Endothelial cell of umbilical vein (primary cell): ENCODE results near the gene MYOF. TPM values are rescaled to one million over a fixed set of nuclear protein-coding genes. Genes with fewer than 3 reads are reported as not detected.

ENCODE experiments used
- BruUV-seq: library from RNA; stranded (reverse); fragments of 400-500 nt; replicated peaks from 2 replicates; lab custom pipeline; 2021; lab: Mats Ljungman, UMichigan
- CTCF ChIA-PET: fragments of 300-600, 350-600 bp; sonication (Branson Sonifier 250); formaldehyde crosslinking; loops from one replicate; lab custom pipeline; 2021; ENCODE audit warnings: antibody characterized with exemption, inconsistent platforms; lab: Charles Lee
- POLR2A ChIA-PET: fragments of 300-600, 350-600 bp; sonication (Branson Sonifier 250); formaldehyde crosslinking; loops from one replicate; lab custom pipeline; 2021; ENCODE audit warnings: antibody characterized with exemption, inconsistent platforms; lab: Charles Lee
- DNase-seq: peaks from one replicate; pipeline ENCODE4 v3.0.0-alpha.2; 2011; ENCODE audit warnings: low read depth, low spot score
- FAIRE-seq: peaks from 2 replicates; lab custom pipeline; 2011; peaks lifted over from hg19 to GRCh38; lab: Jason Lieb, UNC
- H2AFZ ChIP-seq: 2 replicates; pipeline ENCODE4 v1.6.0; 2012; ENCODE audit warnings: low read depth, low read length, control low read depth, inconsistent platforms
- H3K27ac ChIP-seq: 2 replicates; pipeline ENCODE4 v1.5.1; 2011; ENCODE audit warnings: low read depth, mild to moderate bottlenecking, control low read depth, low read length, moderate library complexity; ENCODE audit not compliant: insufficient read depth
- H3K27me3 ChIP-seq, 2 experiments: 2 replicates each; pipeline versions ENCODE4 v1.6.0 to v1.6.1; 2011; ENCODE audit warnings: low read length in 2 of 2, mixed read lengths in 1 of 2; ENCODE audit not compliant: control insufficient read depth in 2 of 2, insufficient read depth in 2 of 2
- H3K36me3 ChIP-seq, 2 experiments: 2 replicates in 1 of 2; 3 replicates in 1 of 2; pipeline ENCODE4 v1.5.1; 2011; ENCODE audit warnings: low read length in 2 of 2, mild to moderate bottlenecking in 1 of 2, moderate library complexity in 1 of 2; ENCODE audit not compliant: control insufficient read depth in 2 of 2, insufficient read depth in 2 of 2; ENCODE audit errors: extremely low read depth in 1 of 2
- H3K4me1 ChIP-seq: 3 replicates; pipeline ENCODE4 v1.5.1; 2011; ENCODE audit warnings: mild to moderate bottlenecking, low read length; ENCODE audit not compliant: control insufficient read depth, insufficient read depth; ENCODE audit errors: extremely low read depth
- H3K4me2 ChIP-seq: 2 replicates; pipeline ENCODE4 v1.6.1; 2011; ENCODE audit warnings: low read length, control low read depth, mixed read lengths; ENCODE audit not compliant: insufficient read depth
- H3K4me3 ChIP-seq, 3 experiments: fragments of 200-600 bp in 1 of 3; sonication (generic), shearing (Covaris generic) in 1 of 3; replicated peaks in 1 of 3; 2 replicates each; pipeline ENCODE4 v1.5.1; 2011 to 2016; ENCODE audit warnings: control low read depth in 3 of 3, low read length in 3 of 3, mild to moderate bottlenecking in 2 of 3, inconsistent platforms in 1 of 3, low read depth in 1 of 3, moderate library complexity in 1 of 3; ENCODE audit not compliant: insufficient read depth in 1 of 3
- H3K79me2 ChIP-seq: 2 replicates; pipeline ENCODE4 v1.6.0; 2012; ENCODE audit warnings: low read length, inconsistent platforms; ENCODE audit not compliant: control insufficient read depth, insufficient read depth
- H3K9ac ChIP-seq: replicated peaks from 2 replicates; pipeline ENCODE3; 2011; ENCODE audit warnings: low read length, control low read depth; ENCODE audit not compliant: insufficient read depth; ENCODE audit errors: extremely low read depth
- H3K9me1 ChIP-seq: replicated peaks from 3 replicates; pipeline ENCODE4 v1.6.0; 2011; ENCODE audit warnings: mild to moderate bottlenecking, low read length; ENCODE audit not compliant: control insufficient read depth, insufficient read depth; ENCODE audit errors: extremely low read depth
- H3K9me3 ChIP-seq: replicated peaks from 2 replicates; pipeline ENCODE4 v1.5.1; 2012; ENCODE audit warnings: low read length, inconsistent platforms; ENCODE audit not compliant: control insufficient read depth, insufficient read depth
- H4K20me1 ChIP-seq: replicated peaks from 2 replicates; pipeline ENCODE3; 2011; ENCODE audit warnings: mild to moderate bottlenecking, low read length; ENCODE audit not compliant: control insufficient read depth, insufficient read depth; ENCODE audit errors: extremely low read depth
- CTCF ChIP-seq, 2 donors: IDR thresholded peaks; 1 replicate in 1 of 2; 2 replicates in 1 of 2; pipeline ENCODE4 v1.5.1; 2011; ENCODE audit warnings: low read length in 2 of 2, mild to moderate bottlenecking in 2 of 2, moderate library complexity in 2 of 2, control low read depth in 1 of 2, inconsistent platforms in 1 of 2, low read depth in 1 of 2; ENCODE audit not compliant: insufficient read depth in 1 of 2; ENCODE audit errors: extremely low read depth in 1 of 2
- EZH2 ChIP-seq: IDR thresholded peaks from 2 replicates; pipeline ENCODE4 v1.6.1; 2012; ENCODE audit warnings: borderline replicate concordance, low read depth, mild to moderate bottlenecking, moderate library complexity, low read length, inconsistent platforms; ENCODE audit not compliant: severe bottlenecking
- GATA2 ChIP-seq: IDR thresholded peaks from 2 replicates; pipeline ENCODE4 v1.7.0; 2011; ENCODE audit warnings: low read depth, mild to moderate bottlenecking, moderate library complexity, mixed read lengths, low read length; ENCODE audit not compliant: insufficient read length, insufficient read depth
- dilution Hi-C: fragments of 300-500 bp; cut with MboI; formaldehyde crosslinking; loops from one replicate; pipeline ENCODE4 v1.15.0; 2019; ENCODE audit warnings: low sequenced_read_pairs; ENCODE audit not compliant: extremely low pct_ligation_motif_present
- intact Hi-C: fragments of 100-400 bp; cut with micrococcal nuclease; formaldehyde crosslinking; loops from one replicate; pipeline ENCODE4 v1.10.0; 2022
- polyA plus RNA-seq, 4 experiments: library from polyadenylated mRNA; depleted of rRNA in 3 of 4; stranded (reverse) in 3 of 4; unstranded in 1 of 4; fragments of >200 nt; gene quantifications; 2 replicates each; pipeline versions ENCODE4 v1.2.1 to v1.2.3, GENCODE V29; 2011 to 2012; ENCODE audit warnings: missing spikeins in 1 of 4
- total RNA-seq: library from RNA; stranded (reverse); gene quantifications from 2 replicates; pipeline ENCODE4 v1.2.3, GENCODE V29; 2021

Gene MYOF
- total and polyA plus RNA-seq, 2 donors (not counting 3 experiments of a cell fraction or from before 2014, with no cell fraction given): 98.4 to 379 TPM

GRCh38 chr10:93376372-93377293, 105.5 kb downstream of the MYOF start:
- POLR2A ChIA-PET: interaction anchor here (0.6 to 2.3 kb wide), 4 partner anchors 51 to 106 kb away, joined by 3 to 12 read pairs (median 6); partner anchors contain the start of gene MYOF
- H3K4me2 ChIP-seq: peak overlapping the region; percentile 15
- no peaks in the 10 kb centered on the region for H3K9me3 ChIP-seq
- TF ChIP-seq EZH2 (no peak), GATA2 (no peak), CTCF (IDR thresholded peaks at IDR 0.05; ENCODE audit: extremely low read depth in 1 of 2, insufficient read depth in 1 of 2, low read depth in 1 of 2, low read length in 2 of 2) (peak; percentile 77 to 78)
- H2AFZ ChIP-seq: no peak overlapping the region
- intact Hi-C loops: loop anchor here (1.0 to 2.0 kb wide), 7 partner anchors 36 to 135 kb away; partner anchors contain the start of genes CEP55 and MYOF
- FAIRE-seq: peak; percentile 76
- no peaks in the 10 kb centered on the region for H3K9me1 ChIP-seq
- CTCF ChIA-PET: interaction anchor here (0.5 to 7.5 kb wide), 53 partner anchors 8 to 1082 kb away, joined by 3 to 451 read pairs (median 5); partner anchors contain the start of genes CEP55 and MYOF
- H3K27me3 ChIP-seq: no peaks in the 10 kb centered on the region
- dilution Hi-C loops: no loop called here
- H3K79me2 ChIP-seq: peaks cover 18% of the 10 kb centered on the region
- peak overlapping the region; percentile 57 for H3K27ac ChIP-seq
- DNase-seq: peak; percentile 90
- no peaks in the 10 kb centered on the region for H4K20me1 ChIP-seq
- BruUV-seq: TSS peak; percentile 5
- peak overlapping the region; percentile 15 for H3K9ac ChIP-seq
- H3K36me3 ChIP-seq: peaks cover 43 to 49% of the 10 kb centered on the region in 2 experiments
- H3K4me3 ChIP-seq: no peak overlapping the region
- H3K4me1 ChIP-seq: peaks cover 46% of the 10 kb centered on the region
